ENCODE data around the gene CRLF1. TPM values are rescaled to one million over a fixed set of nuclear protein-coding genes. Genes with fewer than 3 reads are reported as not detected.
"Not testable (repeated sequence)": the region's sequence is repeated elsewhere in the genome, so short reads cannot be mapped to it uniquely, and the experiment has no call there.

The CRLF1 gene
- total and polyA plus RNA-seq, 2 experiments from 2014 or later, result 0.69 to 0.89 TPM

DNA sequence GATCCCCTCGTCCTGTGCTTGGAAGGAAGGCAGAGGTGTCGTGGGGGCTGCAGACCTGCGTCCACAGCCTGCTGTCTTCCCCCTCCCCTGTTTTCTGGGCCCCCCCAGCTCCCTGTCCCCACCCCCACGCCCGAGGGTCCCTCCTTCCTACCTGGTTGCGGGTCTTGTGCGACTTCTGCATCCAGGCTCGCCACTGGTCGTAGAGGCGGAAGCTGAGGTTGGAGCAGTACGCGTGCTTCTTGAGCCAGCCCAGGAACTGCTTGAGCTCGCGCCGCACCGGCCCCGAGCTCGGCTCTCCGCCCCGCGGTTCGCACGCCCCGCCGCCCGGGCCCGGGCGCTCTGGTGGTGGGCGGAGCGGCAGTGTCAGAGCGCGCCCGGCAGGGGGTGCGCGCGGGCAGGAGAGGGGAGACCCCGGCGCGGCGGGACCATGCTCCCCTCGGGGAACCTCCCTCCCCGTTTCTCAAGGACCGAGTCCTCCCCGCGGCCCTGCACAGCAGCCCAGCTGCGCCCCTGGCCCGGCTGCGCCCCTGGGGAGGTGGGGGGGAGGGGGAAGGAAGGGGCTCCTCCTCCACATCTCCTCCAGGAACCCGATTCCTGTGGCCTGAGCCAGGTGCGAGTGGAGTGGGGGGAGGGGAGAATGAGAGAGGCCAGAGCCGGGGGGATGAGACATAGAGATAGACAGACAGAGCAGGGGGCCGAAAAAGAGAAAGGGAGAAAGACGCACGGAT, 12.3 kb downstream of the CRLF1 start:
- Histone ChIP-seq H3K9me3 (ENCODE audit: low read depth) (no peaks in the 10 kb centered on the region), H3K36me3 (no peaks in the 10 kb centered on the region), H3K27me3 (peaks cover 4% of the 10 kb centered on the region), H3K4me1 (ENCODE audit: low read depth) (no peaks in the 10 kb centered on the region), H3K4me3 (peak overlapping the region; percentile 28), H3K27ac (no peak overlapping the region)
- peak; percentile 90 to 92 for DNase-seq (ENCODE audit: low read depth in 1 of 2, low spot score in 1 of 2)
- TF ChIP-seq, protein P1, sequence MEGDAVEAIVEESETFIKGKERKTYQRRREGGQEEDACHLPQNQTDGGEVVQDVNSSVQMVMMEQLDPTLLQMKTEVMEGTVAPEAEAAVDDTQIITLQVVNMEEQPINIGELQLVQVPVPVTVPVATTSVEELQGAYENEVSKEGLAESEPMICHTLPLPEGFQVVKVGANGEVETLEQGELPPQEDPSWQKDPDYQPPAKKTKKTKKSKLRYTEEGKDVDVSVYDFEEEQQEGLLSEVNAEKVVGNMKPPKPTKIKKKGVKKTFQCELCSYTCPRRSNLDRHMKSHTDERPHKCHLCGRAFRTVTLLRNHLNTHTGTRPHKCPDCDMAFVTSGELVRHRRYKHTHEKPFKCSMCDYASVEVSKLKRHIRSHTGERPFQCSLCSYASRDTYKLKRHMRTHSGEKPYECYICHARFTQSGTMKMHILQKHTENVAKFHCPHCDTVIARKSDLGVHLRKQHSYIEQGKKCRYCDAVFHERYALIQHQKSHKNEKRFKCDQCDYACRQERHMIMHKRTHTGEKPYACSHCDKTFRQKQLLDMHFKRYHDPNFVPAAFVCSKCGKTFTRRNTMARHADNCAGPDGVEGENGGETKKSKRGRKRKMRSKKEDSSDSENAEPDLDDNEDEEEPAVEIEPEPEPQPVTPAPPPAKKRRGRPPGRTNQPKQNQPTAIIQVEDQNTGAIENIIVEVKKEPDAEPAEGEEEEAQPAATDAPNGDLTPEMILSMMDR (IDR thresholded peaks at IDR 0.05; ENCODE audit: low read depth, low read length), result peak; percentile 63

DNA sequence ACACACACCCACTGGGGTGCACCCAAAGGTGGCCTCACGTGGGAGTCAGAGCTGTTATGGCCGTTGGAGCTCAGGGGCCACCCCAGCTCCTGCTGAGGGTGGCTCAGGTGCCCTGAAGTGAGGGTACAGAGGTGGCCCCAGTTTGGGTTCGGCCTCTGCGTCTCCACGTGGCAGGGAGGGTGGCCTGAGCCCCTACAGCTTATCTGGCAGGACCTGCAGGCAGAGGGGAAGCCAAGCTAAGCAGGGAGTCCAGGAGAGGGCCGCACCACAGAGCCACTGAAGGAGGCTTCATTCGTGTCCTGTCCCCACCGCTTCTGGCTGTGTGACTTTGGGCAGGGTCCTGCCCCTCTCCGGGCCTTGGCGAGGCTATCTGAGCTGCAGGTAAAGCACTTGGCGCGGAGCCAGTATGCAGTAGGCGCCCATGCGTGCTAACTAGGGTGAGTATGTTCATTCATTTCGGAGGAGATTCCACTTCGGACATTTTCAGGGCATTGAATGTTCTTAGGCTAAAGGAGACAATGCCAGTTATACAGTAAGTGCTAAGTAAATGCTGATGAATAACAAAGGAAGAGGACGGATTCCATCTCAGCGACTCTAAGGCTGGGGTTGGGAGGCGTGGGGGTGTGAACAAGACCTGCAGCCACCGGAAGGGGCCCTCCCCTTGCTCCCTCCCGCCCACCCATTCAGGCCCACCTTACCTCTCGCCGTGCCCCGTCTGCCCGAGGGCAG, 13.1 kb downstream of the CRLF1 start:
- DNase-seq (ENCODE audit: low read depth in 1 of 2, low spot score in 1 of 2), result no peak
- TF ChIP-seq, protein P1 (IDR thresholded peaks at IDR 0.05; ENCODE audit: low read depth, low read length), result no peak

DNA sequence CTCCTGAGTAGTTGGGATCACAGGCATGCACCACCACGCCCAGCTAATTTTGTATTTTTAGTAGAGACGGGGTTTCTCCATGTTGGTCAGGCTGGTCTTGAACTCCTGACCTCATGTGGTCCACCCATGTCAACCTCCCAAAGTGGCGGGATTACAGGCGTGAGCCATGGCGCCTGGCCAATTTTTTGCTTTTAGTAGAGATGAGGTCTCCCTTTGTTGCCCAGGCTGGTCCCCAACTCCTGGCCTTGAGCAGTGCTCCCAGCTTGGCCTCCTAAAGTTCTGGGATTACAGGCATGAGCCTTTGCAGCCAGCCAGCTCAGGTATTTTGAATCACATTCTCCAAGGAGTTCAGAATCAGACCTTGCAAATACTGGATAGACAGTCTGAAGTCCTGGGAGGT, 13.9 kb downstream of the CRLF1 start:
- H3K4me3 ChIP-seq; H3K9me3 ChIP-seq (ENCODE audit: low read depth); H3K36me3 ChIP-seq; H3K27me3 ChIP-seq; H3K27ac ChIP-seq; H3K4me1 ChIP-seq (ENCODE audit: low read depth); DNase-seq (ENCODE audit: low read depth in 1 of 2, low spot score in 1 of 2): not testable (repeated sequence)

More for the DNA sequence above, 13.1 kb downstream of the CRLF1 start:
- H3K27ac ChIP-seq, result no peak overlapping the region
- peak overlapping the region; percentile 28 for H3K4me3 ChIP-seq
- no peaks in the 10 kb centered on the region for H3K36me3 ChIP-seq
- H3K27me3 ChIP-seq, result peaks cover 4% of the 10 kb centered on the region
- no peaks in the 10 kb centered on the region for H3K4me1 ChIP-seq (ENCODE audit: low read depth)
- no peaks in the 10 kb centered on the region for H3K9me3 ChIP-seq (ENCODE audit: low read depth)

- Histone ChIP-seq H3K4me1 (ENCODE audit: low read depth) (no peaks in the 10 kb centered on the region), H3K4me3 (no peak overlapping the region), H3K27me3 (peaks cover 4% of the 10 kb centered on the region), H3K9me3 (ENCODE audit: low read depth) (no peaks in the 10 kb centered on the region), H3K27ac (no peak overlapping the region), H3K36me3 (no peaks in the 10 kb centered on the region)
- DNase-seq (ENCODE audit: low read depth in 1 of 2, low spot score in 1 of 2), result no peak
- TF ChIP-seq, protein P1 (IDR thresholded peaks at IDR 0.05; ENCODE audit: low read depth, low read length), result no peak
These were observed 14.7 kb downstream of the CRLF1 start for GRCh38 chr19:18591735-18592385.

GRCh38 chr19:18590273-18591272, 16.0 kb downstream of the CRLF1 start:
- Histone ChIP-seq H3K4me3 (peak overlapping the region; percentile 76), H3K36me3 (no peaks in the 10 kb centered on the region), H3K27ac (no peak overlapping the region), H3K4me1 (ENCODE audit: low read depth) (no peaks in the 10 kb centered on the region), H3K27me3 (peaks cover 4% of the 10 kb centered on the region), H3K9me3 (ENCODE audit: low read depth) (no peaks in the 10 kb centered on the region)
- TF ChIP-seq, protein P1 (IDR thresholded peaks at IDR 0.05; ENCODE audit: low read depth, low read length), result peak; percentile 39
- DNase-seq (ENCODE audit: low read depth in 1 of 2, low spot score in 1 of 2), result peak; percentile 70 to 92

All from cardiac muscle cell (in vitro differentiated cells and primary cell).